GM19025 (cell line): Measurements from ENCODE around the gene AASS.
A peak's percentile ranks its signal among the peaks of the same experiment; 100 is the strongest.

ENCODE experiments used
- ATAC-seq: cut with Tn5 transposase; IDR thresholded peaks from one replicate; pipeline ENCODE4 v1.9.1; 2021; ENCODE audit warnings: mild to moderate bottlenecking, low read depth, moderate library complexity; ENCODE audit not compliant: unreplicated experiment

The AASS gene

GRCh38 chr7:122132341-122132740 lies 11.7 kb downstream of the AASS start:
- no peak for ATAC-seq

- ATAC-seq = no peak
These were observed 20.3 kb downstream of the AASS start for GRCh38 chr7:122123746-122124145.

DNA sequence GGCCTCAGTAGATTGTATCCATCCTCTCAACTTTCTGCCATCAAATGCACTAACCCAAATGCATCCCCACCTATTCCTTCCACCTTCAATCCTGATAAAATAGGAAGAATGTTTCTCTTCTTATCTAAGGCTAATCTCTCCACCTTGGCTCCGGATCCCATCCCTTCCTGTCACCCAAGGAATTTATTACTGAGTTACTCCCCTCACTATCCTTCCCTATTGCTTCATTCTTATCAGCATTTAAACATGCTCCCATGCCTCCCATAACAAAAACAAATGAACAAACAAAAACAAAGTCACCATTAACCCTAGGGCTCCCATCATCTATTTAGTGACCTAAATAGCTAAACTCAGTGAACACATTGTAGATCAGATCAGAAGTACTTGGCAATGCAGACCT lies 25.3 kb downstream of the AASS start:
- no peak for ATAC-seq

DNA sequence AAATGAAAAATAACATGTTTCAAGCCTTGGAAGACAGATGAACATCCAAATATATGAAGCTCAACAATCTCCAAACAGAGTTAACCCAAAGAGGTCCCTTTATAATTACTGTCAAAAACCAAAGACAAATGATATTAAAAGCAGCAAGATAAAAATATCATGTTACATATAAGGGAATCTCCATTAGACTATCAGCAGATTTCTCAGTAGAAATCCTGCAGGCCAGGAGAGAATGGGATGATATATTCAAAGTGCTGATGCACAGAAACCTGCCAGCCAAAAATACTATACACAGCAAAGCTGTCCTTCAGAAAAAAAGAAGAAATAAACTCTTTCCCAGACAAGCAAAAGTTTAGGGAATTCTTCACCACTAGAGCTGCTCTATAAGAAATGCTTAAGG lies 41.0 kb downstream of the AASS start:
- ATAC-seq = no peak

- ATAC-seq = no peak
These were observed 44.0 kb downstream of the AASS start for GRCh38 chr7:122100021-122100420.

- no peak for ATAC-seq
These were observed 48.4 kb downstream of the AASS start for GRCh38 chr7:122095642-122096041.

DNA sequence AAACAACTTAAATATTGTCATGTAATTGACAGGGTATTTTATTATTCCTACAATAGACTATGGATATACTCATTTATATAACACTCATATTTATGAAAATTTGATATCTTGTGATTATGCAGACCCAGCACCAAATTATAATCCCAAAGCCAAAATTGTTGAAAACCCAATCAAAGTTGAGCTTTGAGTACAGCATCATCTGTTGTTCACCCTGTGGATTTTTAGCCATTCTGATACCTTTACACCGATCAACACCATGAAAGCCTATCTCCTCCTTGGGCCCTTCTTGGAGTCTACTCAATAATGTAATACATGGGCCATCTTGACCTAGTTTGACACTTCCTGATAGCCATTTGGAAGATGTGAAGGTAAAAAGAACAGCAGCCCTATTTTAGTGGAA lies 49.5 kb downstream of the AASS start:
- no peak for ATAC-seq

GRCh38 chr7:122092964-122093797 lies 50.9 kb downstream of the AASS start:
- peak; percentile 92 for ATAC-seq

DNA sequence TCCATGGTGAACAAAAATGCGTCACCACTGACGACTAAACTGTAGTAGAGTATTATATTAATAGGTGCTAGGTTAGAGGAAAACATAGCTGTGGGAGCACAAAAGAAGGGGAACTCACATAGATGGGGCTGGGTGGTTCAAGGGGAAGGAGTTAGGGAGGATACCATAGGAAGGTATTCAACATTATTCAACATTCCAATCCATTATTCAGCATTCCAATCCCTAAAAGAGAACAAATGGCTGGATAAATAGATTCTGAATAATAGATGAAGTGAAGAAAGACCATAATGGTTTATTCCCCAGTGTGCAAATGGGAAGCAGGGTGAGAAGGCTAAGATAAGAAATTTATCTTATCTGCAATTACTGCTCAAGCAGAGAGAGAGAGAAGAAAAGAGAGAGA lies 61.4 kb downstream of the AASS start:
- no peak for ATAC-seq

DNA sequence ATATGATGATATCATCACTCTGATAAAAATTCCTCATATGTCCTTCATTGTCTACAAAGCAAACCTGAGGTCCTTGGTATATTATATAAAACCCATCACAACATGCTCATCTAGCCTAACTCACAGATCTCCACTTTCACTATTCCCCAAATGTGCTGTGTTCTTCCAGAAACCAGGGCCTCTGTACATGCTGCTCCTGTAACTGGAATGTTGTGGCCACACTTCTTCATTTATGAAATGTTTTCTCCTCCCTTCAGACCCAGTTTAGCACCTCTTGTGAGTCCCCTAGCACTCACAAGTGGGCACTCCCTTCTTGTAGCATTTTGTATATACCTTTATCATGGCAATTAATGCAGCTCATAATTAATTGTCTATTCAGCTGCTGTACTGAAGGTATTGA lies 61.9 kb downstream of the AASS start:
- no peak for ATAC-seq

GRCh38 chr7:122073635-122074034 lies 70.4 kb downstream of the AASS start:
- ATAC-seq = no peak

GRCh38 chr7:122072924-122073599 lies 71.0 kb downstream of the AASS start:
- ATAC-seq = no peak

GRCh38 chr7:122072272-122072671 lies 71.8 kb downstream of the AASS start:
- no peak for ATAC-seq

GRCh38 chr7:122070834-122071233 lies 73.2 kb downstream of the AASS start:
- no peak for ATAC-seq

DNA sequence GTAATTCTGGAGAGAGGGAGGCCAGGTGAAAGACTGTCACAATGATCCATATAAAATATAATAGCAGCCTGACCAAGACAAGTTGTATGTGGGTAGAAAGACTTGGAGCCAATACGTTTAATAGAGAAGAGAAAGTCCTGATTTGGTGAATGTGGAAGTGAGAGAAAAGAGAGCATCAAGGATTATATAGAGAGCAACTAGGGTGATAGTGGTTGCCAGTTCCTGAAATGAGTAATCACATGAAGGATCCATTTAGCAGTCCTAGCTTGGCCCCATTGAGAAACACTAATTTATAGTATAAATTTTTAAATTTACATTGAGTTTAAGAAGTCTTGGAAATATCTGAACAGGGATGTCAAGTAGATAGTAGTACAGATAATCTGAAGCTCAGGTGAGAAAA lies 74.0 kb downstream of the AASS start:
- ATAC-seq = no peak

DNA sequence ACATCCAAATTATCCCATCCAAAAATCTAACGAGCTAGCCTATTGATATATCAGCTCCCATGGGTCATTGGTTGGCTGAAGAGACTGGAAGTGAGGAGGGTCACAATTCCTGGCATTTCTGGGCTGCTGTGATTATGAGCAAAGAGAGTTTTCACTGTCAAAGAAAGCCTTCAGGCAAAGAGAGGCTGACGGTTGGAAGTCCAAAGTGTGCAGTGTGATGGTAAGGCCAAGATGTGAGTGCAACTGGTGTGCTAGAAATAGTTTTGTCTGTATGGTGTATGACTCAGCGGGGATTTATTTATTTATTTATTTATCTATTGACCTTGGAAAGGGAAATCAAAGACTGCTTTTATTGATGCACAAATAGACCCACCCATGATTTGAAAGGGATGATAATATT lies 75.0 kb downstream of the AASS start:
- ATAC-seq = no peak

GRCh38 chr7:122068046-122068445 lies 76.0 kb downstream of the AASS start:
- no peak for ATAC-seq

DNA sequence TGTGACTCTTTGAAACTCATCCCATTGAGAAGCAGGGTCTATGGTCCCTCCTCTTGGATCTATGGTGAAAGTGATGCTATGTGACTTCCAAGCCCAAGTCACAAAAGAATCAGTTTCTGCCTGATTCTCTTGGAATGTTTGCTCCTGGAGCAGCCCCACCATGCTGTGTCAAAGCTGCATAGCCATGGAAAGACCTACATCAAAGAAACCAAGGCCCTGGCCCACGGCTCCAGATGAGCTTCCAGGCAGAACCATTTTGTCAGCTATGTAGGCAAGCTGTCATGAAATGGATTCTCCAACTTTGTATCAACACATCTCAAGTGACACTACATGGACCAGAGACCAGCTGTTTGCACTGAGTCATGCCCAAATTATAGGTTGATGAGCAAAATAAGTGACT lies 77.0 kb downstream of the AASS start:
- no peak for ATAC-seq

GRCh38 chr7:122064971-122065370 lies 79.1 kb downstream of the AASS start:
- ATAC-seq = no peak

GRCh38 chr7:122063146-122063545 lies 80.9 kb downstream of the AASS start:
- no peak for ATAC-seq

DNA sequence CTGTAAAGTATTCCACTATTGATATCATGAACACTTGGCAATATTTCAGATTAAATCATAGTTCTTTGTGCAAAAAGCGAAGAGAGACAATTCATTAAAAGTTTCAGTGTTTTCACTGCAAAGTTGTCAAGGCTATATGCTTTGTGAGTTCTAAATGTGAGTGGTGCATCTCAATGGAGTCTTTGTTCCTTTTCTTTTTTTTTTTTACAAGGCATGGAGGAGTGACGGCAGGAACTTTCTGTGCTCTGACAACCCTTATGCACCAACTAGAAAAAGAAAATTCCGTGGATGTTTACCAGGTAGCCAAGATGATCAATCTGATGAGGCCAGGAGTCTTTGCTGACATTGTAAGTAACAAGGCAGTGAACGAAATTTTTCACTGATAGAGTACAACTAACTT lies 84.5 kb downstream of the AASS start:
- no peak for ATAC-seq

GRCh38 chr7:122056977-122057376 lies 87.1 kb downstream of the AASS start:
- ATAC-seq = no peak
